Adipocyte (in vitro differentiated cells): ENCODE results near the gene NAGK.
"Not testable (repeated sequence)": the region's sequence is repeated elsewhere in the genome, so short reads cannot be mapped to it uniquely, and the experiment has no call there.

Experiments used
- DNase-seq: peaks from one replicate; pipeline ENCODE4 v3.0.0-alpha.2; 2015; ENCODE audit warnings: low read depth
- H3K27me3 ChIP-seq: replicated peaks from 2 replicates; pipeline ENCODE4 v1.7.0; 2013; ENCODE audit warnings: mild to moderate bottlenecking, low read length, moderate library complexity; ENCODE audit not compliant: control insufficient read depth, insufficient read depth
- H3K36me3 ChIP-seq: 2 replicates; pipeline ENCODE4 v1.7.0; 2013; ENCODE audit warnings: low read length, mild to moderate bottlenecking, moderate library complexity; ENCODE audit not compliant: control insufficient read depth, insufficient read depth, severe bottlenecking
- H3K4me1 ChIP-seq: 2 replicates; pipeline ENCODE4 v1.7.0; 2013; ENCODE audit warnings: mild to moderate bottlenecking, low read length, moderate library complexity; ENCODE audit not compliant: control insufficient read depth, insufficient read depth
- H3K4me3 ChIP-seq: 2 replicates; pipeline ENCODE4 v1.7.0; 2013; ENCODE audit warnings: mild to moderate bottlenecking, low read length, moderate library complexity
- H3K9ac ChIP-seq: 2 replicates; pipeline ENCODE4 v1.7.0; 2013; ENCODE audit warnings: mild to moderate bottlenecking, low read length, moderate library complexity
- H3K9me3 ChIP-seq: 2 replicates; pipeline ENCODE4 v1.7.0; 2013; ENCODE audit warnings: mild to moderate bottlenecking, low read length, moderate library complexity; ENCODE audit not compliant: control insufficient read depth

Gene NAGK

DNA sequence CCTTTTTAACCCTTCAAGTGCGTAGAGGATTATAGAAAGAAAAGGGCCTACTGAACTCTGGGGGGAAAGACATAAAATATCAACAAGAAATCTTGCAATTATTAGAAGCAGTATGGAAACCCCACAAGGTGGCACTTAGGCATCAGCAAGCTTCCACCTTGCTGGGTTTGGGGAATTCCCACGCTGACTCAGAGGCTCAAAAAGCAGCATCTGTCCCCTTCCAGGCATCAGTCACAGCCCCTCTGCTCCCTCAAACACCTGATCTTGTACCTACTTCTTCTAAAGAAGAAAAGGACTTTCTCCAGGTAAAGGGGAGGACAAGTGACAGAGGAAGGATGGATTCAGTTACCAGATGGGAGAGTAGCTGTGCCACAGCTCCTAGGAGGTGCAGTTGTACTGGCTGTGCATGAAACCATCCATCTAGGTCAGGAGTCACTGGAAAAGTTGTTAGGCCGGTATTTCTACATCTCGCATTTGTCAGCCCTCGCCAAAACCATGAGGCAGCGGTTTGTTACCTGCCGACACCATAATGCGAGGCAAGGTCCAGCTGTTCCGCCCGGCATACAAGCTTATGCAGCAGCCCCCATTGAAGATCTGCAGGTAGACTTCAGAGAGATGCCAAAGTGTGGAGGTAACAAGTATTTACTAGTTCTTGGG, 18.6 kb upstream of the NAGK start:
- DNase-seq, H3K4me3 ChIP-seq, H3K9ac ChIP-seq, H3K36me3 ChIP-seq, H3K9me3 ChIP-seq, H3K4me1 ChIP-seq: not testable (repeated sequence)
- peaks cover 17% of the 10 kb centered on the region for H3K27me3 ChIP-seq

DNA sequence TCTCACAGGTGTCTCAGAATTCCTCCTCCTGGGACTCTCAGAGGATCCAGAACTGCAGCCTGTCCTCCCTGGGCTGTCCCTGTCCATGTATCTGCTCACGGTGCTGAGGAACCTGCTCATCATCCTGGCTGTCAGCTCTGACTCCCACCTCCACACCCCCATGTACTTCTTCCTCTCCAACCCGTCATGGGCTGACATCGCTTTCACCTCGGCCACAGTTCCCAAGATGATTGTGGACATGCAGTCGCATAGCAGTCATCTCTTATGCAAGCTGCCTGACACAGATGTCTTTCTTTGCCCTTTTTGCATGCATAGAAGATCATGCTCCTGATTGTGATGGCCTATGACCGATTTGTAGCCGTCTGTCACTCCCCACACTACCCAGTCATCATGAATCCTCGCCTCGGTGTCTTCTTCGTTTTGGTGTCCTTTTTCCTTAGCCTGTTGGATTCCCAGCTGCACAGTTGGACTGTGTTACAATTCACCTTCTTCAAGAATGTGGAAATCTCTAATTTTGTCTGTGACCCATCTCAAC, 13.2 kb upstream of the NAGK start:
- H3K36me3 ChIP-seq, H3K4me3 ChIP-seq: not testable (repeated sequence)

DNA sequence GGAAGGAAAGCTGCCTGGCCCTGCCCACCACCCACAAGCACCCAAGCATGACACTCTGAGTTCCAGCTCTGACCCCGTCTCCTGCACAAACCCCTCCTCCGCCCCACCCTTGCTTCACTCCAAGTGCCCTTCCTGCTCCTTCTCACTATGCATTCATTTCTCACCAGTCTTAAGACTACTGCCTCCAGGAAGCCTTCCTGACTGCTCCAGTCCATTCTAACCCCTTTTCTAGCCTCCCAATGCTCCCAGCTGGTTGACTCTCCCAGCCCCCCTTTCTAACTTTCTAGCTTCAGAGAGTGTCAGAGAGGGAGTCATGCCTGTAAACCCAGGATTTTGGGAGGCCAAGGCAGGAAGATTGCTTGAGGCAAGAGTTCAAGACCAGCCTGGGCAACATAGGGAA, 8.2 kb upstream of the NAGK start:
- Histone ChIP-seq H3K36me3 (no peaks in the 10 kb centered on the region), H3K4me1 (peaks cover 12% of the 10 kb centered on the region), H3K27me3 (peaks cover 6% of the 10 kb centered on the region), H3K9me3 (no peaks in the 10 kb centered on the region), H3K9ac (no peak overlapping the region), H3K4me3 (no peak overlapping the region)
- no peak for DNase-seq

More for the DNA sequence above, 13.2 kb upstream of the NAGK start:
- not testable (repeated sequence) for DNase-seq, H3K4me1 ChIP-seq, H3K9me3 ChIP-seq, H3K9ac ChIP-seq, H3K27me3 ChIP-seq

DNA sequence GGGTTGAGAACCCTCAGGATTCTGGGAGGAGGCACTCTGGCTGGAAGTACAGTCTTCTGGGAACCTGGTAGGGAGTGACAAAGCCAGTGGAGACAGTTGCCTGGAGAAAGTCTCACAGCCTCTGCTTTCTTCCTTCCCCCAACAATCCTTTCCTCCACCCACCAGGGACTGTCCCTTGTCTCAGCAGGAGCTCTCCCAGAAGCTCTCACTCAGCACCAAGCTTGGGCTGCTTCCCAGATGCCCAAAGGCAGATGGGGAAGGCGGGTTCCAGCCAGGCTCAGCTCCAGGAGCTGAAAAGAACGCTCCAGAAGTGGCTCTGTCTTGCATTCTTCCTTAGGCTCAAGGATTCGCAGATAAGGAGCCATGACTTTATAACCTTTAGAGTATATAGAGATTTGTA, 7.6 kb upstream of the NAGK start:
- H3K9me3 ChIP-seq, result no peaks in the 10 kb centered on the region
- no peaks in the 10 kb centered on the region for H3K36me3 ChIP-seq
- H3K4me3 ChIP-seq, result no peak overlapping the region
- H3K27me3 ChIP-seq, result peaks cover 6% of the 10 kb centered on the region
- peaks cover 15% of the 10 kb centered on the region for H3K4me1 ChIP-seq
- H3K9ac ChIP-seq, result no peak overlapping the region
- no peak for DNase-seq

DNA sequence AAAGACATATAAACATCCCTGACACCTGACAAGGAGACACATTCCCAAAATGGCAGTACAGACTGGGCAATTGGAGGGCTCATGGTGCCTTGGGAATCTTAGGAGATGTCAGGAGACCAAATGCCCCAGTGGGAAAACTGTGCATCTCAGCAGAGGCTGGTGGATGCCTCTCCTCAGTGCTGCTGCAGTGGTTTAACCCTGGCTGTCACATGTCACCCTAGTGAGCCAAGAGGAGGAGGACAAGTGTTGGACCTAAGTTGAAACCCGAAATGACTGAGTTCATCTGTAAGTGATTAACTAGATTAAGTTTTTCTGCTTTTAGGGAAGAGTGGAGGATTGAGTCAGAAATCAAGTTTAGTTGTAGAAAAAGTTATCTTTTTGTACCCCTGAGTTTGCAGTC, 5.2 kb upstream of the NAGK start:
- H3K27me3 ChIP-seq, result peaks cover 5% of the 10 kb centered on the region
- DNase-seq, result no peak
- H3K4me3 ChIP-seq, result no peak overlapping the region
- H3K9ac ChIP-seq, result no peak overlapping the region
- H3K36me3 ChIP-seq, result no peaks in the 10 kb centered on the region
- H3K4me1 ChIP-seq, result peaks cover 29% of the 10 kb centered on the region
- H3K9me3 ChIP-seq, result no peaks in the 10 kb centered on the region

DNA sequence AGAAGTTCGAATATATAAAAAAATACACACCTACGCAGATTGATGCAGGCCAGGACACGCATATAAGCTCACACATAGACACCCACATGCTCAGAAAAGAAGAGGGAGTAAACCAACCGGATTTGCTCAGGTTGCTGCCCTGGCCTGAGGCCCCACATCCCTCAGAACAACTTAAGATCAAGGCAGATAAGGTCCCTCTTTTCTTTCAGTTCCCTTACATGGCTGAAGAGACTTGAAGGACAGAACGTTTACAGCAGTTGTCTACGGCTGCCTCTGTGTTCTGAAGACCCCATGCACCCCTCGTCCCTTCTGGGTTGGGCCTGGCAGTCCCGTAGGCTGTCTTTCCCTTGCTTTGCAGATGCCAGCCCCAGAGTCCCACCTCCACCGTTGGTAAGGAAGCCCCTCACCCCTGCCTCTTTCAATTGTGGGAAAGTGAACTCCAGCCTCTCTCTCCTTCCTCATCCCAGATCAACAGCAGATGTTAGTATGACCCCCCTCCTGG, 4.3 kb upstream of the NAGK start:
- no peak for DNase-seq
- peaks cover 31% of the 10 kb centered on the region for H3K4me1 ChIP-seq
- H3K9me3 ChIP-seq, result no peaks in the 10 kb centered on the region
- no peak overlapping the region for H3K4me3 ChIP-seq
- H3K27me3 ChIP-seq, result no peaks in the 10 kb centered on the region
- no peaks in the 10 kb centered on the region for H3K36me3 ChIP-seq
- H3K9ac ChIP-seq, result no peak overlapping the region

DNA sequence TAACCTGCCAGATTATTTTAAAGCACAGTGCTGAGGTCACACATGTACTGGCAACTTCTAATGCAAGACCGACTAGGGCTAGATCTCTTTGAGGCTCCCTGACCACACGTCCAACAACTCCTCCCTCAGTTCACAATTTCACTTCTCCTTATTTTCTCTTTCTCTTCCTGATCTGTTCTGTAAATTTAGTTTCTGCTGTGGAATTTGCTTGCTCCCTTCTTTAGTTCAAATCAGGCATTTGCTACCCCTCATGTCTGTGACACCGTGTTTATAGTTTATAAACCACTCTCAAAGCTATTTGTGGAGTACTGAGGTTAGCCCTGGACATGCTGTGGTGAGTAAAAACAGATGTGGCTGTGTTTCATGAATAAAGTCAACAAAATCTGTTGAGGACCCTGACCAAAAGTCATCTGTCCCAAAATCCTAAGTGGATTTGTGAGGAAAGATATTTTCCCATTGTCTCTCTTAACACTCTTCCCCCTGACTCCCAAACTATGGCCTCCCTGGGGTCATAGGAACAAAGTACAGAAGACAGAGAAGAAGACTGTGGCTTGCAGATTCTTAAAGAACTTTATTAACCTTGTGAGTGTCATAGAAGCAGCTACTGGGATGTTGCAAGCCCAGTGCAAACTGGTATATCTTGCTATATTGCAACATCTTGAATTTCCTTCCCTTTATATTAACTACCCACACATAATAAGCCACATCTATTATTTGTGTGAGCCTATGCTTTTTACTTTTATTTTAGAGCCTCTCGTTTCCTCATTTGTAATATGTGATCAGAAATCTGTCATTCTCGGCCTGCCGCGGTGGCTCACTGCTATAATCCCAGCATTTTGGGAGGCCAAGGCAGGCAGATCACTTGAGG, 3.5 kb upstream of the NAGK start:
- H3K36me3 ChIP-seq, result no peaks in the 10 kb centered on the region
- no peak for DNase-seq
- no peaks in the 10 kb centered on the region for H3K27me3 ChIP-seq
- H3K9me3 ChIP-seq, result no peaks in the 10 kb centered on the region
- H3K4me1 ChIP-seq, result peaks cover 39% of the 10 kb centered on the region
- H3K4me3 ChIP-seq, result no peak overlapping the region
- no peak overlapping the region for H3K9ac ChIP-seq

DNA sequence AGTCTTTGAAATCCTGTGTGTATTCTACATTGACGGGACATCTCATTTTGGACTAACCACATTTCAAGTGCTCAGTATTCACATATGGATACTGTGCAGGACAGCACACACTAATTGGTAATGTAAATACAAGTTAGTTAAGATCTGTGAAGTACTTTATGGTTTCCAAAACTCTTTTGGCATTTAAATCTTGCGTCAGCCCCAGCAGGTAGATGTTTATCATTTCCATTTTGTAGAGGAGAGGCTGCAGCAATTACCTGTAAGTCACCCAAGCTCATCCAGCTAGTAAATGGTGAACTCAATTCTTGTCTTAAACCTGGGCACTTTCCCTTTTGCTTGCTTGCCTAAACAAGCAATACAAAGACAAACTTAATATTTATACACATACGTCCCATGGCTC, 1.6 kb upstream of the NAGK start:
- Histone ChIP-seq H3K9ac (peak overlapping the region; percentile 96), H3K36me3 (no peaks in the 10 kb centered on the region), H3K4me3 (no peak overlapping the region), H3K27me3 (no peaks in the 10 kb centered on the region), H3K4me1 (peaks cover 46% of the 10 kb centered on the region), H3K9me3 (no peaks in the 10 kb centered on the region)
- DNase-seq, result no peak

DNA sequence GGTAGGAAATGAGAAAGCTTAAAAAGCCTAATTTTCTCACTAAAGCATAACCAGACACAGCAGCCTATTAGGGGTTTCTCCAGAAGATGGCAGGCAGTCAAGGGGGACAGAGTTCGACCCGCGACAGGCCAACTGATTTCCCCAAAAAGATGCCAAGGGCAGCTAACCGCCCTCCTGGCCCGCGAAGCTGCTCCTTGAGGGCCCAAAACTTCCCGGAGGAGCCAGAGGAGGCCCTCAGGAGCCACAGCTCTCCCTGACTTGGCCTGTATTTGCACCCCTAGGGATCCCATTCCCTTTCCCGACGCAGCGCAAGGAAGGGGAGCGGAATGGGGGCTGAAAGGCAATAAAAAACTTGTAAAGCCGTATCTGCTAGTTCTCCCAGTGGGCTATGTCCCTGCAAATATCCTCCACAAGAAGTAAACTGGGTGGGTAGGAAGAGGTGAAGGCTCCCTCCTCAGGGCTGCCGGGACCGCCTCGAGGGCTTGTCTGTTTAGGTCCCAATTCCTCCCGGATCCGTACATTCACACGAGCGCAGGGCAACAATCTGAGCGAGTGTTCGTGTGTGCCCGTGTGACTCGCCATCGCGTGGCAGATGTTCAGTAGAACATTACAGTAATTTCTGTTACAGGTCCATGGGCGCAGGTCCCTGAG, 756 bp upstream of the NAGK start:
- Histone ChIP-seq H3K9ac (peak overlapping the region; percentile 96), H3K36me3 (peaks cover 6% of the 10 kb centered on the region), H3K4me3 (peak overlapping the region; percentile 96), H3K27me3 (no peaks in the 10 kb centered on the region), H3K4me1 (peaks cover 46% of the 10 kb centered on the region), H3K9me3 (no peaks in the 10 kb centered on the region)
- DNase-seq, result peak; percentile 10

DNA sequence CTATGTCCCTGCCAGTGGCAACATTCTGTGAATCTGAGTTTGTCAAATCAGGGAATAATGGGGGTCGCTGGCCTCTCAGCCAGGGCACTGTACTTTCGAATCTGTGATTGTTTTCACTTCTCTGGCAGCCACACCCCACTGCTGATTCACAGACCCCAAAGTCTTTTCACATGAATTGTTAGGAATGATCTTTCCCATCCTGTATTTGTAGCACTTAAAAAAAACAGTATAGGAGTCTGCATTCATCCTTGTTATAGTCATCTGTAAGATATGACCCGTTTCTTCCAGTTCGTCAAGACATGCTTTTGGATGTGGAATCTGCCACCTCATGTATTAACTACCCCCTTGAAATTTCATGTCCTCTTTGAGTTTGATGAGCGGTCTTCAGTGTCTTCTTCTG, 928 bp downstream of the NAGK start:
- Histone ChIP-seq H3K9me3 (no peaks in the 10 kb centered on the region), H3K9ac (peak overlapping the region; percentile 96), H3K4me3 (peak overlapping the region; percentile 96), H3K4me1 (peaks cover 46% of the 10 kb centered on the region), H3K27me3 (no peaks in the 10 kb centered on the region), H3K36me3 (peaks cover 21% of the 10 kb centered on the region)
- peak; percentile 32 for DNase-seq
